Heart left ventricle (tissue), 13 donors: ENCODE measurements around the gene CCDC178.

ENCODE experiments used
- POLR2A ChIP-seq, 2 donors: fragments of 450-650 bp; IDR thresholded peaks; one replicate each; pipeline ENCODE4 v1.6.1; 2017; ENCODE audit warnings: antibody characterized with exemption in 2 of 2, mild to moderate bottlenecking in 2 of 2, moderate library complexity in 2 of 2
- TF ChIP-seq, protein P1 (sequence below), 12 donors: fragments of 200-600 bp; sonication (generic) in 4 of 12; IDR thresholded peaks; one replicate each; pipeline versions ENCODE4 v1.5.0 to v1.8.0; 2018 to 2022; ENCODE audit warnings: antibody characterized with exemption in 12 of 12, mild to moderate bottlenecking in 5 of 12
- donor health status: ischemic (EF 13 %, LVEDD 7.1; RV severe dilation, severe dysfunction).
- donor health status: DM: no; HTN: yes; CAD: no.
- donor health status: DM: no; HTN: no; CAD: no.
- donor health status: ischemic (EF 25% LVEDD 6.9; RV normal size, moderate dysfunction).
- donor health status: ischemic (EF 25% LVEDD 5.7; RV mildly dilated, moderate dysfunction).
- donor health status: ischemic (EF 35%, LVEDD 5.7; RV mildly dilated, moderate dysfunction).
- donor health status: nonischemic (EF 11% LVEDD 7.7; RV severe dilation, severe dysfunction).
- donor health status: DM: yes; HTN: yes; CAD: no.
- donor health status: PGD.
- donor health status: ischemic (EF 29% LVEDD 5.4; RV normal size, mild dysfunction).
- donor health status: nonischemic (EF 23%, LVEDD 6.1; RV moderate dilation, normal function).

DNA sequence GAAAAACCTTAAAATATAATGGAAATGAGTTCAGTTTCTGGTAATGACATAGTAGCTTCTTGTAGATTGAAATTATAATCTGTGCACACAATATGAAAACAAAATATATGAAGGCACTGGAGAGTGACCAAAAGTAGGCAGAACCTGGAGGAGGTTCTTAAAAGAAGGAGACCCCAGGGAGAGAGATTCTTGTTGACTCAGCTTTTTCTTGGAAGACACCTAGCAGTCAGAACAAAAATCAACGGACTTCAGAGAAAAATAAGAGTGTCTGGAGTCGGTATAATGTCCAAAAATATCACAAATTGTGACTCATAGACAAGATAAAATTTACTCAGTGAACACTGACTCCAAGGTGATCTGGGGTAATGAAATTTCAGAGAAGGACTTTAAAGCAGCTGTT, 286.5 kb downstream of the CCDC178 start:
- TF ChIP-seq, protein P1, sequence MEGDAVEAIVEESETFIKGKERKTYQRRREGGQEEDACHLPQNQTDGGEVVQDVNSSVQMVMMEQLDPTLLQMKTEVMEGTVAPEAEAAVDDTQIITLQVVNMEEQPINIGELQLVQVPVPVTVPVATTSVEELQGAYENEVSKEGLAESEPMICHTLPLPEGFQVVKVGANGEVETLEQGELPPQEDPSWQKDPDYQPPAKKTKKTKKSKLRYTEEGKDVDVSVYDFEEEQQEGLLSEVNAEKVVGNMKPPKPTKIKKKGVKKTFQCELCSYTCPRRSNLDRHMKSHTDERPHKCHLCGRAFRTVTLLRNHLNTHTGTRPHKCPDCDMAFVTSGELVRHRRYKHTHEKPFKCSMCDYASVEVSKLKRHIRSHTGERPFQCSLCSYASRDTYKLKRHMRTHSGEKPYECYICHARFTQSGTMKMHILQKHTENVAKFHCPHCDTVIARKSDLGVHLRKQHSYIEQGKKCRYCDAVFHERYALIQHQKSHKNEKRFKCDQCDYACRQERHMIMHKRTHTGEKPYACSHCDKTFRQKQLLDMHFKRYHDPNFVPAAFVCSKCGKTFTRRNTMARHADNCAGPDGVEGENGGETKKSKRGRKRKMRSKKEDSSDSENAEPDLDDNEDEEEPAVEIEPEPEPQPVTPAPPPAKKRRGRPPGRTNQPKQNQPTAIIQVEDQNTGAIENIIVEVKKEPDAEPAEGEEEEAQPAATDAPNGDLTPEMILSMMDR (IDR thresholded peaks at IDR 0.05): no peak
- no peak for TF ChIP-seq POLR2A (IDR thresholded peaks at IDR 0.05)
